Smooth muscle cell (in vitro differentiated cells): Measurements from ENCODE around the gene CCKAR. TPM values are rescaled to one million over a fixed set of nuclear protein-coding genes. Genes with fewer than 3 reads are reported as not detected.

Experiments used
- DNase-seq: peaks from one replicate; lab custom pipeline; 2025; ENCODE audit not compliant: unreplicated experiment; lab: John Stamatoyannopoulos, UW
- H2AFZ ChIP-seq: fragments of 200-600 bp; sonication (generic); 2 replicates; pipeline ENCODE4 v1.6.0; 2016; ENCODE audit warnings: antibody characterized with exemption, low read depth, mild to moderate bottlenecking
- H3F3A ChIP-seq: fragments of 200-600 bp; sonication (generic); 2 replicates; pipeline ENCODE4 v1.6.0; 2017; ENCODE audit warnings: antibody characterized with exemption, low read depth
- H3K27ac ChIP-seq: fragments of 200-600 bp; sonication (generic); 2 replicates; pipeline ENCODE4 v1.5.1; 2016; ENCODE audit warnings: low read depth, mild to moderate bottlenecking
- H3K27me3 ChIP-seq: fragments of 200-600 bp; sonication (generic); 2 replicates; pipeline ENCODE4 v1.6.1; 2016; ENCODE audit warnings: low read depth, mild to moderate bottlenecking
- H3K36me3 ChIP-seq: fragments of 200-600 bp; sonication (generic); 2 replicates; pipeline ENCODE4 v1.5.1; 2016; ENCODE audit warnings: low read depth
- H3K4me1 ChIP-seq: fragments of 200-600 bp; sonication (generic); 2 replicates; pipeline ENCODE4 v1.5.1; 2016; ENCODE audit warnings: low read depth
- H3K4me2 ChIP-seq: fragments of 200-600 bp; sonication (generic); 2 replicates; pipeline ENCODE4 v1.6.0; 2016; ENCODE audit warnings: mild to moderate bottlenecking
- H3K4me3 ChIP-seq: fragments of 200-600 bp; sonication (generic); 2 replicates; pipeline ENCODE4 v1.5.1; 2016; ENCODE audit warnings: mild to moderate bottlenecking
- H3K79me2 ChIP-seq: fragments of 200-600 bp; sonication (generic); 2 replicates; pipeline ENCODE4 v1.6.0; 2016; ENCODE audit warnings: low read depth, mild to moderate bottlenecking
- H3K9ac ChIP-seq: fragments of 200-600 bp; sonication (generic); 2 replicates; pipeline ENCODE4 v1.6.0; 2016; ENCODE audit warnings: low read depth
- H3K9me3 ChIP-seq: fragments of 200-600 bp; sonication (generic); replicated peaks from 2 replicates; pipeline ENCODE4 v1.5.1; 2016; ENCODE audit warnings: low read depth
- H4K20me1 ChIP-seq: fragments of 200-600 bp; sonication (generic); 2 replicates; pipeline ENCODE4 v1.6.0; 2016; ENCODE audit warnings: low read depth
- CTCF ChIP-seq: fragments of 200-600 bp; sonication (generic); IDR thresholded peaks from 2 replicates; pipeline ENCODE4 v1.5.1; 2017; ENCODE audit warnings: borderline replicate concordance, mild to moderate bottlenecking, antibody characterized with exemption; ENCODE audit not compliant: insufficient read depth, poor library complexity, severe bottlenecking
- WGBS: methylation state at CpG from one replicate; pipeline ENCODE4 v1.1.7; 2016; ENCODE audit warnings: low lambda C conversion rate; 5-methylcytosine and 5-hydroxymethylcytosine counted together
- polyA plus RNA-seq: library from polyadenylated mRNA; unstranded; fragments of >200 nt; fragmentation: Nextera tagmentation; extraction: Ambion mirVana; gene quantifications from 2 replicates; pipeline ENCODE4 v1.2.1, GENCODE V29; 2016
- total RNA-seq: library from RNA; depleted of rRNA; stranded (reverse); fragments of >200 nt; gene quantifications from 2 replicates; pipeline ENCODE4 v1.2.3, GENCODE V29; 2014

The CCKAR gene
- total RNA-seq, result 0.18 and 0.27 TPM in 2 replicates
- 0.13 and 0.32 TPM in 2 replicates for polyA plus RNA-seq

GRCh38 chr4:26490111-26490959 lies at the start of gene CCKAR:
TSS of gene CCKAR (minus strand) at chr4:26490484. CDS start at chr4:26490267, 217 bp downstream.
- Histone ChIP-seq H3K36me3 (no peaks in the 10 kb centered on the region), H3K27ac (no peak within 1 kb of the TSS), H3K9ac (no peak within 1 kb of the TSS), H3F3A (no peaks in the 10 kb centered on the region), H2AFZ (no peak within 1 kb of the TSS), H3K4me3 (no peak within 1 kb of the TSS), H3K9me3 (no peaks in the 10 kb centered on the region), H4K20me1 (no peaks in the 10 kb centered on the region), H3K4me2 (no peak within 1 kb of the TSS), H3K4me1 (peaks cover 12% of the 10 kb centered on the region), H3K79me2 (no peaks in the 10 kb centered on the region), H3K27me3 (peaks cover 18% of the 10 kb centered on the region)
- no peak for TF ChIP-seq CTCF
- no peak for DNase-seq
- 88% methylated on average over 24 of the region's 24 CpGs for WGBS

GRCh38 chr4:26533685-26534084 lies 43.4 kb upstream of the CCKAR start:
- H4K20me1 ChIP-seq, result no peaks in the 10 kb centered on the region
- WGBS, result 95% methylated on average over 2 of the region's 2 CpGs
- H3K79me2 ChIP-seq, result no peaks in the 10 kb centered on the region
- no peak for DNase-seq
- no peaks in the 10 kb centered on the region for H3K27me3 ChIP-seq
- TF ChIP-seq CTCF, result no peak
- H3K9me3 ChIP-seq, result no peaks in the 10 kb centered on the region
- H3K4me1 ChIP-seq, result no peaks in the 10 kb centered on the region
- no peaks in the 10 kb centered on the region for H3F3A ChIP-seq
- H3K36me3 ChIP-seq, result no peaks in the 10 kb centered on the region
- H3K4me2 ChIP-seq, result no peak overlapping the region
- H3K27ac ChIP-seq, result no peak overlapping the region
- no peak overlapping the region for H3K4me3 ChIP-seq
- H3K9ac ChIP-seq, result no peak overlapping the region
- H2AFZ ChIP-seq, result no peak overlapping the region

- Histone ChIP-seq H4K20me1 (no peaks in the 10 kb centered on the region), H3K4me1 (no peaks in the 10 kb centered on the region), H3K27ac (no peak overlapping the region), H3K4me2 (no peak overlapping the region), H3K79me2 (no peaks in the 10 kb centered on the region), H3K9ac (no peak overlapping the region), H3K27me3 (no peaks in the 10 kb centered on the region), H3K36me3 (no peaks in the 10 kb centered on the region), H3F3A (no peaks in the 10 kb centered on the region), H3K9me3 (no peaks in the 10 kb centered on the region), H3K4me3 (no peak overlapping the region), H2AFZ (no peak overlapping the region)
- WGBS, result 88% methylated on average over 5 of the region's 5 CpGs
- no peak for DNase-seq
- TF ChIP-seq CTCF, result no peak
Observed at GRCh38 chr4:26531491-26532116, 41.3 kb upstream of the CCKAR start.
